Measurements from ENCODE around the gene OR2M7. TPM values are rescaled to one million over a fixed set of nuclear protein-coding genes. Genes with fewer than 3 reads are reported as not detected.
"Not testable (repeated sequence)": the region's sequence is repeated elsewhere in the genome, so short reads cannot be mapped to it uniquely, and the experiment has no call there.

The OR2M7 gene
- total RNA-seq, 1 experiment from 2014 or later = not detected

DNA sequence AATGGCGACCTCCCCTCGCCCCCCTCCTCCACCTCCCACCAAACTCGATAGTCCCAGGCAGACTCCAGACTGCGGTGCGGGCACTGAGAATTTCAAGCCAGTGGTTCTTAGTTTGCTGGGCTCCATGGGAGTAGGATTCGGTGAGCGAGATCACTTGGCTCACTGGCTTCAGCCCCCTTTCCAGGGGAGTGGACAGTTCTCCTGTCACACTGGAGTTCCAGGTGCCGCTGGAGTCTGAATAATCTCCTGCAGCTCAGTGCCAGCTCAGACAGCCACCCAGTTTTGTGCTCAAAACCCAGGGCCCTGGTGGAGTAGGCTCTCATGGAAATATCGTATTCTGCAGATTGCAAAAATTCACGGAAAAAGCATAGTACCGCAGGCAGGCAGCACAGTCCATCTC, 7.6 kb downstream of the OR2M7 start:
- H3K4ac ChIP-seq (ENCODE audit: low read depth, low read length) = no peak overlapping the region
- no peaks in the 10 kb centered on the region for H3K79me2 ChIP-seq (ENCODE audit: insufficient read depth, low read length)
- H2BK20ac ChIP-seq (ENCODE audit: low read depth, low read length, poor library complexity, severe bottlenecking) = no peak overlapping the region
- H3K56ac ChIP-seq (ENCODE audit: insufficient read length, low read depth, low read length) = no peak overlapping the region
- no peaks in the 10 kb centered on the region for H3K27me3 ChIP-seq (ENCODE audit: insufficient read depth, low read length)
- H3K23ac ChIP-seq (ENCODE audit: insufficient read length, low read depth, low read length) = no peak overlapping the region
- H3K79me1 ChIP-seq (ENCODE audit: insufficient read depth, low read depth, low read length, poor library complexity, severe bottlenecking) = no peaks in the 10 kb centered on the region
- H3K14ac ChIP-seq (ENCODE audit: insufficient read depth, low read length) = no peak overlapping the region
- H3K27ac Mint-ChIP-seq = no peak overlapping the region
- no peaks in the 10 kb centered on the region; the same call in 1 of the 2 replicates for H3K27me3 Mint-ChIP-seq (ENCODE audit: low read depth)
- H4K8ac ChIP-seq (replicated peaks; ENCODE audit: insufficient read length, low read depth, low read length) = no peak overlapping the region
- H3K4me1 Mint-ChIP-seq = no peaks in the 10 kb centered on the region
- no peak overlapping the region for H2BK5ac ChIP-seq (ENCODE audit: insufficient read length, low read length)
- H3K4me1 ChIP-seq (ENCODE audit: insufficient read depth, low read length) = no peaks in the 10 kb centered on the region
- peaks cover 96 to 98% of the 10 kb centered on the region in 2 experiments for H3K9me3 Mint-ChIP-seq
- H3K9me3 ChIP-seq (ENCODE audit: control insufficient read depth, low read depth, low read length) = peaks cover 31% of the 10 kb centered on the region
- no peak overlapping the region for H2BK120ac ChIP-seq (ENCODE audit: low read depth, low read length, poor library complexity, severe bottlenecking)
- H3K9ac ChIP-seq (ENCODE audit: extremely low read depth, insufficient read length, low read length) = no peak overlapping the region
- no peak overlapping the region for H2AK5ac ChIP-seq (ENCODE audit: insufficient read length, low read length)
- peaks cover 10 to 58% (median 16%) of the 10 kb centered on the region in 3 experiments; a peak in 6 of 7 replicates for H3K36me3 Mint-ChIP-seq (ENCODE audit: insufficient read depth in 1 of 3, low read depth in 3 of 3)
- no peak overlapping the region for H3K4me3 Mint-ChIP-seq
- no peaks in the 10 kb centered on the region for H3K23me2 ChIP-seq (ENCODE audit: insufficient read length, low read depth, low read length, poor library complexity, severe bottlenecking)
- H3K27ac ChIP-seq (ENCODE audit: insufficient read length, low read depth, low read length) = no peak overlapping the region
- no peaks in the 10 kb centered on the region for H4K20me1 ChIP-seq (ENCODE audit: control insufficient read depth, insufficient read depth, insufficient read length)
- no peak overlapping the region for H3T11ph ChIP-seq (ENCODE audit: low read length)
- TF ChIP-seq, protein P1, sequence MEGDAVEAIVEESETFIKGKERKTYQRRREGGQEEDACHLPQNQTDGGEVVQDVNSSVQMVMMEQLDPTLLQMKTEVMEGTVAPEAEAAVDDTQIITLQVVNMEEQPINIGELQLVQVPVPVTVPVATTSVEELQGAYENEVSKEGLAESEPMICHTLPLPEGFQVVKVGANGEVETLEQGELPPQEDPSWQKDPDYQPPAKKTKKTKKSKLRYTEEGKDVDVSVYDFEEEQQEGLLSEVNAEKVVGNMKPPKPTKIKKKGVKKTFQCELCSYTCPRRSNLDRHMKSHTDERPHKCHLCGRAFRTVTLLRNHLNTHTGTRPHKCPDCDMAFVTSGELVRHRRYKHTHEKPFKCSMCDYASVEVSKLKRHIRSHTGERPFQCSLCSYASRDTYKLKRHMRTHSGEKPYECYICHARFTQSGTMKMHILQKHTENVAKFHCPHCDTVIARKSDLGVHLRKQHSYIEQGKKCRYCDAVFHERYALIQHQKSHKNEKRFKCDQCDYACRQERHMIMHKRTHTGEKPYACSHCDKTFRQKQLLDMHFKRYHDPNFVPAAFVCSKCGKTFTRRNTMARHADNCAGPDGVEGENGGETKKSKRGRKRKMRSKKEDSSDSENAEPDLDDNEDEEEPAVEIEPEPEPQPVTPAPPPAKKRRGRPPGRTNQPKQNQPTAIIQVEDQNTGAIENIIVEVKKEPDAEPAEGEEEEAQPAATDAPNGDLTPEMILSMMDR (conservative IDR thresholded peaks at IDR 0.05) = no peak
- no peak overlapping the region for H2BK15ac ChIP-seq (ENCODE audit: low read depth, low read length)
- H3K18ac ChIP-seq (ENCODE audit: insufficient read length, low read depth, low read length) = no peak overlapping the region
- no peak overlapping the region for H4K91ac ChIP-seq (ENCODE audit: insufficient read length, low read depth, low read length)
- DNase-seq = no peak
- no peak overlapping the region for H3K4me2 ChIP-seq (ENCODE audit: insufficient read depth, insufficient read length, low read length)
- no CpG with 5 or more reads among the region's 11 CpGs for WGBS (ENCODE audit: extremely low coverage, insufficient read length, low lambda C conversion rate)
- H2BK12ac ChIP-seq (ENCODE audit: insufficient read length, low read depth, low read length) = no peak overlapping the region
- no peak overlapping the region for H2AFZ ChIP-seq (ENCODE audit: low read length)
- H4K5ac ChIP-seq (ENCODE audit: insufficient read length, low read depth, low read length) = no peak overlapping the region

DNA sequence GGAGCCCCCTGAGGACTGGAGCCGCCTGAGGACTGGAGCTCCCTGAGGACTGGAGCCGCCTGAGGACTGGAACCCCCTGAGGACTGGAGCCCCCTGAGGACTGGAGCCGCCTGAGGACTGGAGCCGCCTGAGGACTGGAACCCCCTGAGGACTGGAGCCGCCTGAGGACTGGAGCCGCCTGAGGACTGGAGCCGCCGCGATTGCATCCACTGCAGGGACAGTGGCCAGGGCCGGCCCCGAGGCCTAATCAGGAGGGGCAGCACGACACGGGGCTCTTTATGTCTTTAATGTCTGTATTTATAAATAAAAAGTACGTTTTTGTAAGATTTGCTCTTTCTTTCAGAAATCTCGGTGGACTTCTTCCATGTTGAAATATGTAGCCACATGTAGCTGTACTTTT, 17.6 kb downstream of the OR2M7 start:
- not testable (repeated sequence) for H3K4ac ChIP-seq (ENCODE audit: low read depth, low read length); H3K27ac Mint-ChIP-seq; H4K8ac ChIP-seq (replicated peaks; ENCODE audit: insufficient read length, low read depth, low read length); H4K20me1 ChIP-seq (ENCODE audit: control insufficient read depth, insufficient read depth, insufficient read length); H3K4me2 ChIP-seq (ENCODE audit: insufficient read depth, insufficient read length, low read length); H3K27ac ChIP-seq (ENCODE audit: insufficient read length, low read depth, low read length); H2BK20ac ChIP-seq (ENCODE audit: low read depth, low read length, poor library complexity, severe bottlenecking); H2AK5ac ChIP-seq (ENCODE audit: insufficient read length, low read length); H3K56ac ChIP-seq (ENCODE audit: insufficient read length, low read depth, low read length); DNase-seq; H3K9ac ChIP-seq (ENCODE audit: extremely low read depth, insufficient read length, low read length); H3K23me2 ChIP-seq (ENCODE audit: insufficient read length, low read depth, low read length, poor library complexity, severe bottlenecking); H3K79me1 ChIP-seq (ENCODE audit: insufficient read depth, low read depth, low read length, poor library complexity, severe bottlenecking); H2BK12ac ChIP-seq (ENCODE audit: insufficient read length, low read depth, low read length); H4K5ac ChIP-seq (ENCODE audit: insufficient read length, low read depth, low read length); H2AFZ ChIP-seq (ENCODE audit: low read length); H3K27me3 Mint-ChIP-seq (ENCODE audit: low read depth); H2BK5ac ChIP-seq (ENCODE audit: insufficient read length, low read length); H3K27me3 ChIP-seq (ENCODE audit: insufficient read depth, low read length); H3K4me1 ChIP-seq (ENCODE audit: insufficient read depth, low read length); H3K14ac ChIP-seq (ENCODE audit: insufficient read depth, low read length); H3K4me3 Mint-ChIP-seq; H3K18ac ChIP-seq (ENCODE audit: insufficient read length, low read depth, low read length); H2BK15ac ChIP-seq (ENCODE audit: low read depth, low read length); H4K91ac ChIP-seq (ENCODE audit: insufficient read length, low read depth, low read length); H3T11ph ChIP-seq (ENCODE audit: low read length); H3K23ac ChIP-seq (ENCODE audit: insufficient read length, low read depth, low read length); H3K79me2 ChIP-seq (ENCODE audit: insufficient read depth, low read length); H3K4me1 Mint-ChIP-seq; H2BK120ac ChIP-seq (ENCODE audit: low read depth, low read length, poor library complexity, severe bottlenecking)
- no CpG with 5 or more reads among the region's 15 CpGs for WGBS (ENCODE audit: extremely low coverage, insufficient read length, low lambda C conversion rate)
- H3K9me3 ChIP-seq (ENCODE audit: control insufficient read depth, low read depth, low read length) = peaks cover 39% of the 10 kb centered on the region
- peaks cover 0 to 28% (median 2%) of the 10 kb centered on the region in 3 experiments; a peak in 4 of 7 replicates for H3K36me3 Mint-ChIP-seq (ENCODE audit: insufficient read depth in 1 of 3, low read depth in 3 of 3)
- peaks cover 75 to 83% of the 10 kb centered on the region in 2 experiments for H3K9me3 Mint-ChIP-seq
